GM12878 (cell line): Measurements from ENCODE around the gene ZNF181. TPM values are rescaled to one million over a fixed set of nuclear protein-coding genes. Genes with fewer than 3 reads are reported as not detected.

Experiments used
- ATAC-seq: fragments of 200-7000 bp; cut with Tn5 transposase; 3 replicates; pipeline ENCODE4 v1.9.1; 2020; ENCODE audit warnings: mild to moderate bottlenecking, moderate library complexity
- BruUV-seq: library from RNA; stranded (reverse); fragments of 400-500 nt; replicated peaks from 2 replicates; lab custom pipeline; 2021; lab: Mats Ljungman, UMichigan
- CTCF ChIA-PET: fragments of 300-600 bp; sonication (Branson Sonifier 250); formaldehyde crosslinking; extraction: SDS; loops from one replicate; lab custom pipeline; 2021; ENCODE audit warnings: inconsistent platforms; lab: Yijun Ruan, JAX
- POLR2A ChIA-PET: fragments of 350-600 bp; formaldehyde crosslinking; extraction: SDS; loops from one replicate; lab custom pipeline; 2021; ENCODE audit warnings: inconsistent platforms; lab: Charles Lee
- RAD21 ChIA-PET: fragments of 300-600 bp; sonication (Branson Sonifier 250); formaldehyde crosslinking; loops from one replicate; lab custom pipeline; 2023; ENCODE audit warnings: antibody characterized with exemption; ENCODE audit not compliant: unreplicated experiment; lab: Charles Lee
- SMC1A ChIA-PET: fragments of 300-600 bp; sonication (Branson Sonifier 250); formaldehyde crosslinking; loops from one replicate; lab custom pipeline; 2023; ENCODE audit not compliant: unreplicated experiment, uncharacterized antibody; lab: Charles Lee
- DNase-seq: peaks from one replicate; pipeline ENCODE4 v3.0.0-alpha.2; 2011; ENCODE audit warnings: low read depth, low spot score
- FAIRE-seq: peaks from 3 replicates; lab custom pipeline; 2011; peaks lifted over from hg19 to GRCh38; lab: Jason Lieb, UNC
- H2AFZ ChIP-seq: 2 replicates; pipeline ENCODE4 v1.6.0; 2011; ENCODE audit warnings: low read depth, low read length, control low read depth; ENCODE audit not compliant: control insufficient read depth
- H3K27ac ChIP-seq: 2 replicates; pipeline ENCODE4 v1.5.1; 2011; ENCODE audit warnings: control low read depth; ENCODE audit not compliant: control insufficient read depth, insufficient read depth
- H3K27me3 ChIP-seq, 2 experiments: replicated peaks in 1 of 2; 2 replicates each; pipeline versions ENCODE4 v1.6.0 to v1.6.1; 2011; ENCODE audit warnings: low read length in 1 of 2; ENCODE audit not compliant: control insufficient read depth in 2 of 2, insufficient read depth in 2 of 2
- H3K36me3 ChIP-seq, 2 experiments: 2 replicates each; pipeline ENCODE4 v1.5.1; 2011; ENCODE audit warnings: low read length in 1 of 2; ENCODE audit not compliant: control insufficient read depth in 2 of 2, insufficient read depth in 2 of 2
- H3K4me1 ChIP-seq: 2 replicates; pipeline ENCODE4 v1.6.1; 2011; ENCODE audit warnings: mild to moderate bottlenecking, low read length, moderate library complexity, mixed read lengths; ENCODE audit not compliant: control insufficient read depth, insufficient read depth
- H3K4me2 ChIP-seq: 2 replicates; pipeline ENCODE4 v1.6.0; 2011; ENCODE audit warnings: control low read depth; ENCODE audit not compliant: control insufficient read depth, insufficient read depth
- H3K4me3 ChIP-seq: fragments of 200-600 bp; sonication (generic); 2 replicates; pipeline ENCODE4 v1.5.1; 2016
- H3K79me2 ChIP-seq: 2 replicates; pipeline ENCODE4 v1.6.0; 2011; ENCODE audit warnings: low read length; ENCODE audit not compliant: control insufficient read depth, insufficient read depth
- H3K9ac ChIP-seq: 2 replicates; pipeline ENCODE4 v1.8.0; 2011; ENCODE audit warnings: low read length, control low read depth, mixed read lengths; ENCODE audit not compliant: control insufficient read depth, insufficient read depth
- H3K9me3 ChIP-seq: replicated peaks from 3 replicates; pipeline ENCODE4 v1.5.1; 2011; ENCODE audit warnings: mild to moderate bottlenecking, low read length; ENCODE audit not compliant: control insufficient read depth, insufficient read depth
- H4K20me1 ChIP-seq: 2 replicates; pipeline ENCODE4 v1.6.0; 2011; ENCODE audit not compliant: control insufficient read depth, insufficient read depth
- BACH1 ChIP-seq: fragments of 450-650 bp; IDR thresholded peaks from 2 replicates; pipeline ENCODE4 v1.6.1; 2017; ENCODE audit warnings: mild to moderate bottlenecking, borderline replicate concordance
- BHLHE40 ChIP-seq, 2 experiments: fragments of 450-650 bp in 1 of 2; IDR thresholded peaks; 2 replicates each; pipeline ENCODE4 v1.6.1; 2011 to 2017; ENCODE audit warnings: low read depth in 2 of 2, borderline replicate concordance in 1 of 2, improper control_type of control experiment in 1 of 2, low read length in 1 of 2, mild to moderate bottlenecking in 1 of 2
- EGR1 ChIP-seq, 2 experiments: IDR thresholded peaks; 1 replicate in 1 of 2; 2 replicates in 1 of 2; pipeline ENCODE4 v1.6.1; 2011 to 2012; ENCODE audit warnings: low read depth in 2 of 2, low read length in 2 of 2, borderline replicate concordance in 1 of 2, mild to moderate bottlenecking in 1 of 2, moderate library complexity in 1 of 2
- ESRRA ChIP-seq: IDR thresholded peaks from 2 replicates; pipeline ENCODE4 v1.6.1; 2012; ENCODE audit warnings: mild to moderate bottlenecking, low read length, improper control_type of control experiment
- HCFC1 ChIP-seq: fragments of 150-350 bp; IDR thresholded peaks from 2 replicates; pipeline ENCODE4 v1.6.1; 2014; ENCODE audit warnings: low read length
- IRF4 ChIP-seq: IDR thresholded peaks from 2 replicates; pipeline ENCODE4 v1.6.1; 2011; ENCODE audit warnings: low read depth, low read length
- KAT2A ChIP-seq: conservative IDR thresholded peaks from 2 replicates; pipeline ENCODE4 v1.6.1; 2011; ENCODE audit warnings: low read depth, low read length; ENCODE audit not compliant: control insufficient read depth
- KDM1A ChIP-seq: fragments of 200-600 bp; sonication (generic); IDR thresholded peaks from 2 replicates; pipeline ENCODE4 v1.6.1; 2016; ENCODE audit warnings: borderline replicate concordance
- KLF5 ChIP-seq: fragments of 450-650 bp; IDR thresholded peaks from 2 replicates; pipeline ENCODE4 v1.6.1; 2014; ENCODE audit warnings: mild to moderate bottlenecking; ENCODE audit not compliant: partially characterized antibody
- NFIC ChIP-seq: IDR thresholded peaks from 2 replicates; pipeline ENCODE4 v1.6.1; 2012; ENCODE audit warnings: low read depth, mild to moderate bottlenecking, inconsistent platforms, low read length, moderate library complexity
- NR2C1 ChIP-seq: fragments of 450-650 bp; IDR thresholded peaks from 2 replicates; pipeline ENCODE4 v1.6.1; 2017; ENCODE audit warnings: antibody characterized with exemption, mild to moderate bottlenecking, moderate library complexity
- NRF1 ChIP-seq: conservative IDR thresholded peaks from 2 replicates; pipeline ENCODE4 v1.6.1; 2011; ENCODE audit warnings: mild to moderate bottlenecking, low read depth, low read length, improper control_type of control experiment
- PAX5 ChIP-seq: IDR thresholded peaks from 2 replicates; pipeline ENCODE4 v1.6.1; 2011; ENCODE audit warnings: low read depth, low read length, borderline replicate concordance
- POLR2AphosphoS2 ChIP-seq: IDR thresholded peaks from 2 replicates; pipeline ENCODE4 v1.6.1; 2011; ENCODE audit warnings: low read depth, mild to moderate bottlenecking, low read length, improper control_type of control experiment, moderate library complexity
- RAD51 ChIP-seq: fragments of 450-650 bp; IDR thresholded peaks from 2 replicates; pipeline ENCODE4 v1.6.1; 2016; ENCODE audit warnings: moderate library complexity, mild to moderate bottlenecking, inconsistent platforms
- SIX5 ChIP-seq: IDR thresholded peaks from 2 replicates; pipeline ENCODE4 v1.6.1; 2011; ENCODE audit warnings: mild to moderate bottlenecking, low read depth, low read length, moderate library complexity; ENCODE audit not compliant: severe bottlenecking
- SREBF1 ChIP-seq: IDR thresholded peaks from 2 replicates; pipeline ENCODE4 v1.6.1; 2012; ENCODE audit warnings: mild to moderate bottlenecking, low read length
- SUPT20H ChIP-seq: IDR thresholded peaks from 2 replicates; pipeline ENCODE4 v1.6.1; 2011; ENCODE audit warnings: low read depth, mild to moderate bottlenecking, low read length, moderate library complexity, borderline replicate concordance; ENCODE audit not compliant: control insufficient read depth
- TBL1XR1 ChIP-seq: IDR thresholded peaks from 2 replicates; pipeline ENCODE4 v1.6.1; 2012; ENCODE audit warnings: low read depth, low read length, improper control_type of control experiment
- whole genome bisulfite sequencing: methylation state at CpG from one replicate; pipeline ENCODE4 v1.1.6; 2016; ENCODE audit warnings: low lambda C conversion rate; ENCODE audit not compliant: insufficient replicate concordance, insufficient coverage; ENCODE audit errors: missing lambda C conversion rate; 5-methylcytosine and 5-hydroxymethylcytosine counted together
- in situ Hi-C: fragments of 300-500 bp; cut with MboI; formaldehyde crosslinking; loops from 9 replicates; pipeline ENCODE4 v1.14.3; 2018; ENCODE audit warnings: mixed read lengths
- intact Hi-C: fragments of 100-400 bp; cut with micrococcal nuclease; formaldehyde crosslinking; loops from one replicate; pipeline ENCODE4 v1.14.2; 2022; ENCODE audit not compliant: unreplicated experiment
- polyA plus RNA-seq, 11 experiments: library from polyadenylated mRNA; depleted of rRNA in 4 of 11; unstranded in 6 of 11; stranded (reverse) in 5 of 11; fragments of >200 nt; fragmentation: Nextera tagmentation in 4 of 11; fragmentation: Illumina TruSeq in 1 of 11; extraction: Ambion mirVana in 4 of 11; extraction: Trizol in 1 of 11; gene quantifications; 1 replicate in 1 of 11; 2 replicates in 10 of 11; pipeline versions ENCODE4 v1.2.1 to v1.2.3, GENCODE V29; 2011 to 2016; ENCODE audit warnings: inconsistent platforms in 2 of 11, missing spikeins in 2 of 11, low read depth in 1 of 11
- total RNA-seq, 4 experiments: library from RNA; depleted of rRNA in 3 of 4; stranded (reverse); fragments of >200 nt in 3 of 4; fragmentation: Illumina TruSeq in 1 of 4; extraction: Trizol in 1 of 4; gene quantifications; 2 replicates each; pipeline versions ENCODE4 v1.2.1 to v1.2.3, GENCODE V29; 2013 to 2021
- TF ChIP-seq, protein P1 (sequence below): fragments of 150-350 bp; IDR thresholded peaks from 2 replicates; pipeline ENCODE4 v1.6.1; 2016; ENCODE audit warnings: low read depth, low read length

Gene ZNF181
- total and polyA plus RNA-seq, 10 of the 15 experiments (the other 5 are each of a cell fraction or from before 2014, with no cell fraction given): 2.1 to 10.3 (median 8.1) TPM

- in situ Hi-C loops: no loop called here
- H3K9me3 ChIP-seq: no peaks in the 10 kb centered on the region; the same call in 2 of the 3 replicates
- H3K4me1 ChIP-seq: peaks cover 4% of the 10 kb centered on the region
- H3K4me2 ChIP-seq: peak within 1 kb of the TSS; percentile 97
- peak; percentile 94 for FAIRE-seq
- no peaks in the 10 kb centered on the region for H3K27me3 ChIP-seq
- CTCF ChIA-PET: interaction anchor here (1.6 kb wide), 1 partner anchor 61 kb away, joined by 5 read pairs; no protein-coding TSS in a partner anchor
- H3K4me3 ChIP-seq: peak within 1 kb of the TSS; percentile 66
- H3K27ac ChIP-seq: peak within 1 kb of the TSS; percentile 17
- RAD21 ChIA-PET: no interaction called here
- H4K20me1 ChIP-seq: no peaks in the 10 kb centered on the region
- TSS peak; percentile 97 for BruUV-seq
- DNase-seq: peak; percentile 68
- SMC1A ChIA-PET: interaction anchor here (1.0 kb wide), 1 partner anchor 39 kb away, joined by 5 read pairs; the partner anchor contains the start of gene ZNF181
- ATAC-seq: peak; percentile 100
- WGBS: 9% methylated on average over 69 of the region's 69 CpGs
- intact Hi-C loops: loop anchor here (5.0 kb wide), 1 partner anchor 41 kb away; the partner anchor contains the start of gene ZNF181
- POLR2A ChIA-PET: no interaction called here
- H3K9ac ChIP-seq: peak within 1 kb of the TSS; percentile 60
- no peaks in the 10 kb centered on the region for H3K79me2 ChIP-seq
- peak within 1 kb of the TSS; percentile 97 for H2AFZ ChIP-seq
- H3K36me3 ChIP-seq: no peaks in the 10 kb centered on the region
- TF ChIP-seq KDM1A (no peak), ESRRA (0 out of 2 replicates have a peak, but pooled peaks have one; percentile 24), NRF1 (no peak), EGR1 (IDR thresholded peaks at IDR 0.05; ENCODE audit: borderline replicate concordance in 1 of 2, low read depth in 2 of 2, low read length in 2 of 2) (peak; percentile 65 to 87), HCFC1 (peak; percentile 95), KLF5 (peak; percentile 68), NFIC (no peak), PAX5 (no peak), TBL1XR1 (0 out of 2 replicates have a peak, but pooled peaks have one; percentile 38), BACH1 (no peak), IRF4 (no peak), SREBF1 (0 out of 2 replicates have a peak, but pooled peaks have one; percentile 48), SUPT20H (no peak), RAD51 (no peak), KAT2A (no peak), BHLHE40 (IDR thresholded peaks at IDR 0.05; ENCODE audit: borderline replicate concordance in 1 of 2, low read depth in 2 of 2, low read length in 1 of 2) (peak in 1 of 2 experiments; percentile 5; a peak in 2 of 4 replicates), SIX5 (peak; percentile 88), NR2C1 (peak; percentile 86), POLR2AphosphoS2 (peak; percentile 53; the same call in 1 of the 2 replicates)
- TF ChIP-seq, protein P1, sequence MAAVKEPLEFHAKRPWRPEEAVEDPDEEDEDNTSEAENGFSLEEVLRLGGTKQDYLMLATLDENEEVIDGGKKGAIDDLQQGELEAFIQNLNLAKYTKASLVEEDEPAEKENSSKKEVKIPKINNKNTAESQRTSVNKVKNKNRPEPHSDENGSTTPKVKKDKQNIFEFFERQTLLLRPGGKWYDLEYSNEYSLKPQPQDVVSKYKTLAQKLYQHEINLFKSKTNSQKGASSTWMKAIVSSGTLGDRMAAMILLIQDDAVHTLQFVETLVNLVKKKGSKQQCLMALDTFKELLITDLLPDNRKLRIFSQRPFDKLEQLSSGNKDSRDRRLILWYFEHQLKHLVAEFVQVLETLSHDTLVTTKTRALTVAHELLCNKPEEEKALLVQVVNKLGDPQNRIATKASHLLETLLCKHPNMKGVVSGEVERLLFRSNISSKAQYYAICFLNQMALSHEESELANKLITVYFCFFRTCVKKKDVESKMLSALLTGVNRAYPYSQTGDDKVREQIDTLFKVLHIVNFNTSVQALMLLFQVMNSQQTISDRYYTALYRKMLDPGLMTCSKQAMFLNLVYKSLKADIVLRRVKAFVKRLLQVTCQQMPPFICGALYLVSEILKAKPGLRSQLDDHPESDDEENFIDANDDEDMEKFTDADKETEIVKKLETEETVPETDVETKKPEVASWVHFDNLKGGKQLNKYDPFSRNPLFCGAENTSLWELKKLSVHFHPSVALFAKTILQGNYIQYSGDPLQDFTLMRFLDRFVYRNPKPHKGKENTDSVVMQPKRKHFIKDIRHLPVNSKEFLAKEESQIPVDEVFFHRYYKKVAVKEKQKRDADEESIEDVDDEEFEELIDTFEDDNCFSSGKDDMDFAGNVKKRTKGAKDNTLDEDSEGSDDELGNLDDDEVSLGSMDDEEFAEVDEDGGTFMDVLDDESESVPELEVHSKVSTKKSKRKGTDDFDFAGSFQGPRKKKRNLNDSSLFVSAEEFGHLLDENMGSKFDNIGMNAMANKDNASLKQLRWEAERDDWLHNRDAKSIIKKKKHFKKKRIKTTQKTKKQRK: no peak; the same call in 1 of the 2 replicates
Observed at GRCh38 chr19:34772697-34773554, 38.9 kb downstream of the ZNF181 start, which contains the start of gene ZNF599. ZNF599 (minus strand) TSS chr19:34773215; CDS start chr19:34772841, 374 bp downstream.
